Skin of body (tissue), 2 donors: ENCODE data around the gene PTPDC1. TPM values are rescaled to one million over a fixed set of nuclear protein-coding genes. Genes with fewer than 3 reads are reported as not detected.

Source experiments
- DNase-seq: peaks from one replicate; lab custom pipeline; 2025; lab: John Stamatoyannopoulos, UW
- total RNA-seq: library from RNA; depleted of rRNA; stranded (reverse); fragments of >200 nt; gene quantifications from one replicate; pipeline ENCODE4 v1.2.3, GENCODE V29; 2014

The PTPDC1 gene
- total RNA-seq, 1 donor from 2014 or later = 14.7 TPM

DNA sequence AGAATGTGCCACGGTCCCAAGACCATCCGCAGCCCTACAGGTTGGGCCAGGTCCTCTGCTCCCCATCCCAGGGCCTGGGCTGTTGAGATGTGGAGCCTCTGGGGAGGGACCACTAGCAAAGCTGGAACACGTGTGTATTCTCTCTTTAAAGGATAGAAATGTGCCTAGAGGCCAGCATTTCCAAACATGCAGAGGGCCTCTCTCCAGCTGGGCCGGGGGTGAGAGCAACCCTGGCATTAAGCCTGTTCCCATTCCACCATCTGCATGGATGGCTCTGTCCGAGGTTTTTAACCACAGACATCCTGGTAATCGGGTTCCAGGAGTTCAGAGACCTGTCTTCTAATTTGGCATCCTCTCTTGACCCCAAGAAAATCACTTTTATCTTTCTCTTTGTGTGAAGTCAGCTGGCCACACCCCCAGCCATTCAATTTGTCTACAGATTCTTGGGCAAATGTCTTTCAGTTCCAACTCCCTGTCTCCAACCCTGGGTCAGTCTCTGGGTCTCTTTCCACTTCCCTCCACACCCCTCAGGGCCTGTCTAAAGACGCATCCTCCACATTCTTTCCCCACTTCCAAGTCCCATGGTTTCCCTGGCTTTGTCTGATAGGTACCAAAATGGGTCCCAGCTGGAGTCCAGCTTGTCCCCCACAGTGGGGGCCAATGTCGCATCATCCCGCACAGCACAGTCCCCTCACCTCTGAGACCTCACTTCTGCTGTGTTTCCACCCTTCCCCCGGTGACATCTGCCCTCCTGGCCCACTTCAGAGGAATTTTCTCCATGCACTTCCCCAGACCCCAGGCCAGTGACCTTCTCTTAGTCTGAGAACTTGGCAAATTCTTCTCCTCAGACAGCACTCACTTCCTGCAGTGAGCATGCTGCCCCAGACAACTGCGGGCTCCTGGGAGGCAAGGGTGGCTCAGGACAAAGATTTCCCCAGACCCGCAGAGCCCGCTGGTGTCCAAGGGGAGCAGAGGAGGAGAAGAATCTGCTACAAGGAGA, 56.8 kb downstream of the PTPDC1 start:
- DNase-seq = no peak

DNA sequence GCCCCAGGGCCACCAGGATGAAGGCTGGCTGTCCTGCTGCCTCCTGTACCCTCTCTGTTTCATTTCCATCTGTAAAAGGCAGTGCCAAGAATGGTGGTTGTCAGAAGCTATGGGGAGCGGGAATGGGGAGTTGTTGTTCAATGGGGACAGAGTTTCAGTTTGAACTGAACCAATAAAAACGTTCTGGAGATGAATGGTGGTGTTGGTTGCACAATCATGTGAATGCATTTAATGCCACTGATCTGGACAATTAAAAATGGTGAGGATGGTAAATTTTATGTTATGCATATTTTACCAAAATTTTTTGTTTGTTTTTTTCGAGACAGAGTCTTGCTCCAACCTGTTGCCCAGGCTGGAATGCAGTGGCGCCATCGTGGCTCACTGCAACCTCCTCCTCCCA, 58.1 kb downstream of the PTPDC1 start:
- DNase-seq = no peak

DNA sequence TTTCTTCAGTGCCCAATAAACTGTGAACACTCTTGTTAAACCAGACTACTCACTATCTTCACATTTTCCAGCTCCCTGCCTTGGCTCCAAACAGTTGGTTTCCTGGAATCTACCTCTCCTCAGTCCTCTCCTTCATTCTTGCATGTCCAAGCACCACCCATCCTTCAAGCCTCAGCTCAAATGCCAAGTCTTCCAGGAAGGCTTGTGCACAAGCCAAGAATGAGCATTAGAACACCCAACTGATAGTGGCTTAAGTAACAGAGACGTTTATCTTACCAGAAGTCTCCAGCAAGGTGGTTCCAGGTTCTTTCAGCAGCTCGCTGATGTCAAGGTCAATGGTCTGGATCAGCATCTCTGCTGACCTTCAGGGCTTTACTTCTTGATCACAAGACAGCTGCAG, 60.1 kb downstream of the PTPDC1 start:
- no peak for DNase-seq

DNA sequence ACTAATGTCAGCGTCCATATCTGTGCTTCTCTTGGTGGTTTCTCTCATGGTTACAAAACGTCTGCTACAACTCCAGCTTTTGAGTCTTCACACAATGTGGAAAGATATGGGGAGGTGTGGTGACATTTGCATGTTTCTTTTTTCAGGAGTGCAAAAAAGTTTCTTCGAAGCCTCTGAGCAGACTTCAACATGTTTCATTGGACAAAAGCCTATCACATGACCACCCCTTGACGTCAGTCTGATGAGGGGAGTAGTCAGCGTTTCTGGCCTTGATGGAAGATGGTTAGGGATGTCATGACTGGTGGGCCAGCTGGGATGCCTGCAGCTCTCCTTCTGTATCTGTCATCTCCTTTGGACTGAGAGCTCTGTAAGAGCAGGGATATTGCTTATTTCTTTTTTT, 61.4 kb downstream of the PTPDC1 start:
- DNase-seq = no peak

DNA sequence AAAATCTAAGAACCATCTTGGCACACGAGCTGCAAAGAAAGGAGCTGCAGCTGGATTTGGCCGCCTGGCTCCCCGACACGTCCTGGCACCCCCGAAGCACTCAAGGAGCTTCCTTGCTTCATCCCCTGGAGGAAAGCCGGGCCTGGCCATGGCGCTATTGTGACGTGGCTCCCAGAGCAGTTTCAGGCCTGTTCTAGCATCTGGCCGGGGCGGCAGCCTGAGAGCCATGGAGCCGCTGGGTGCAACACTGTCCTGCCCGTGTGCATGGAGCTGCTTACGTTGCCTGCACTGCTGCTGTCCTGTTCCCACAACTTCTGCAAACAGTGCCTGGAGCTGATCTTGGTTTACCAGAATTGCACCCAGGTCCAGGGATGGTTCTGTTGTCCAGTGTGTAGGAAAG, 63.5 kb downstream of the PTPDC1 start:
- no peak for DNase-seq

DNA sequence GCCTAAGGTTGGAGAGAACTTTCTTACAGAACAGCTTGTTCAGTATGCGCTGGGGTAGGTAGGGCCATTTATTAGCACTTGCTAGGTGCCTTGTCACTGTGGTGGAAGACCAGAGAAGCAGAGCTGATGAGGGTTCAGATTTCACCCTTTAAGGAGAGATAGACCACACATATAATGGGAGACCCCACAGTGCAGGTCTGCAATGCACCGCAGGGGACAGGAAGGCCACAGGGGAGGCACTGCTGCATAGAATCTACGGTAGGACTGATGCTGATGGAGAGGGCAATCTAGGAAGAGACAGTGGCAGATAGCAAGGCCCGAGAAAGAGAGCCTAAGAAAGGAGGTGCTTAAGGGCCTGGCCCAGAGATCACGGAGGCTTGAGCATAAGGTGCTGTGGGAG, 64.2 kb downstream of the PTPDC1 start:
- no peak for DNase-seq

DNA sequence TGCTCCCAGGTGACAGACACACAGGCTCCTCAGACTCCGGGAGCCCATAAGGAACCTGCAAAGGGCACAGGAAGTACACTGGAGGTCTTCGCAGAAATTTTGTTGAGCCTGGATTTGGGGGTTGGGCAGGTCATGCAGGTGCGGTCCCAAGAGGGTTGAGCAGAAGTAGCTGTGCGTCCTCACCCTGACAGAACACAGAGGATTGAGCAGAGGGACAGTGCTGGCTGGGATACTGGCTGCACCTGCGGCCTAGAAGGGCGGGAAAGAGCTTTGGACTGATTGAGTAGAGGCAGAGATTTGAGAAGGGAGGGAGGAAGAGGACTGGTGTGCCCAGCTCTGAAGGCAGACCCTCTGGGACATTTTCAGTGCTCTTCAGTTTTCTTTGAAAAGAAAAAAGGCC, 65.4 kb downstream of the PTPDC1 start:
- DNase-seq = no peak

DNA sequence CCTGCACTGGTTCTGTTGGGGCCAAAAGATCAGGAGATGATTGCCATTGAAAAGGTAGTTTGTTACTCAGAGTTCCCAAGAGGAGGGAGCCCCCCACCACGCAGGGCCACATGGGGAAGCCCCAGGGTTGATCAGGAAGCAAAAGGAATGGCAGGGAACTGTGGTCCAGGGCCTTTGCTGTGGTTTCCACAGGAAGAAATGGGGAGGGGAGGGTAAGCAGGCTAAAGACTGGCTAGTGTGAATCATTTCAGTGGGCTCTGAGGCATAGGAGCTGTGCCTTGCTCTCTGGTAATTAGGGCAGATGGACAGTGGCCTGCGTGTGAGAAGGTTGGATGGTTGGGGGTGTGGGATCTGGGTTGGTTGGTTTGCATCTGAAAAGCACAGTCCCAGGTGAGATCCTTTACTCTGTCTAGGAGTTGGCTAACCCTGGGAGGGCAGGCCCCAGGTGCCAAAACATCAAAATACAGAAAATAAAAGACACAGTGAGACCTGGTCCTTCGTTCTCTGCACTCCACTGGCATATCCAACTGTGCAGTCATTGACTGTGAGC, 66.1 kb downstream of the PTPDC1 start:
- no peak for DNase-seq

DNA sequence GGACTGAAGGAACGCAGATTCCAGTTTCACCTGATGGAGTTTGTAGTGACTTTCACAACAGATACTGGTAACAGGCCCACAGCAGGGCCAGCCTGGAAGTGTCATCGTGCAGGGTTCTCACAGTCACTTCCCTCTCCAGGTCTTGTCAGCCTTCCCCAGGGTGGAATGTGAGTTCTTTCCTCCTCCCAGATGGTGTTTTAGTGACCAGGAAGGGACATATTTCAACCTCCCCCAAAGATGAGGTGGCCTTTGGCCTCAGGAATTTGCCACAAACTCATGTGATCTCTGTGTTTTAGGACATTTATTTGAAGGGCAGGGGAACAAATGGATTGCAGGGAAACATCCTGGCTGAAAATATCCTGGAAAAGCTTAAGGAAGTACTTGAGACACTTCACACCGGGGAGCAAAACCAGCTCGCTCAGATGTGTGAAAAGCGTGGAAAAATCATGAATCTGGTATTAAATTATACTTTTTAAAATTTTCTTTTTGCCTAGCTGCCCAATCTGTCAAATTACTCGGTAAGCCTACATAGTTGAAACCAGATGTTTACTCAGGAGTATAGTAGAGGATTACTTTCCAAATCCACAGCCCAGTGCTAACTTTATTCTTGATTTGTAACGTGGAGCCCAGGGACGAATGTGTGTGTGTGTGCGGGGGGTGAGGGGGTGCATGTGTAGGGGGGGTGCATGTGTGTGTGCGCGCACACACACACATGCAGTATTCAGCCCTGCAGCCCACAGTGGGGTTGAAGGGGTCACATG, 66.8 kb downstream of the PTPDC1 start:
- peak; percentile 14 for DNase-seq

DNA sequence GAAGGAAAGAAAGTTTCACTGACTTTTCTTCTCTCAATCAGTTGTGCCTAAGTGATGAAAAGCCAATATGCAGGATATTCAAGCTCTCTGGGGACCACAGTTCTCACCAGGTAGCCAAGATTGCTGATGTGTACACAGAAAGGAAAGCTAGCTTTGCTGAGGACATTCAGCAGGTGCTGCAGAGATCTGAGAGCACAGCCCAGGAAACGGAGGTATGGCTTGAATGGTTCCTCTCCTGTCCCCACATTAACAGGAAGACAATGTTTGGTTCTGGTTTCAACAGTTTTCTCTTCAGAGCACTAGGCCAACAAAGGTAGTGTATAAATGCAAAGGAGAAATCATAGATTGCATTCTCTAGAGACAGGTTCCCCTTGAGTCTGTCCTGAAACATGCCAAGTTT, 69.6 kb downstream of the PTPDC1 start:
- no peak for DNase-seq

DNA sequence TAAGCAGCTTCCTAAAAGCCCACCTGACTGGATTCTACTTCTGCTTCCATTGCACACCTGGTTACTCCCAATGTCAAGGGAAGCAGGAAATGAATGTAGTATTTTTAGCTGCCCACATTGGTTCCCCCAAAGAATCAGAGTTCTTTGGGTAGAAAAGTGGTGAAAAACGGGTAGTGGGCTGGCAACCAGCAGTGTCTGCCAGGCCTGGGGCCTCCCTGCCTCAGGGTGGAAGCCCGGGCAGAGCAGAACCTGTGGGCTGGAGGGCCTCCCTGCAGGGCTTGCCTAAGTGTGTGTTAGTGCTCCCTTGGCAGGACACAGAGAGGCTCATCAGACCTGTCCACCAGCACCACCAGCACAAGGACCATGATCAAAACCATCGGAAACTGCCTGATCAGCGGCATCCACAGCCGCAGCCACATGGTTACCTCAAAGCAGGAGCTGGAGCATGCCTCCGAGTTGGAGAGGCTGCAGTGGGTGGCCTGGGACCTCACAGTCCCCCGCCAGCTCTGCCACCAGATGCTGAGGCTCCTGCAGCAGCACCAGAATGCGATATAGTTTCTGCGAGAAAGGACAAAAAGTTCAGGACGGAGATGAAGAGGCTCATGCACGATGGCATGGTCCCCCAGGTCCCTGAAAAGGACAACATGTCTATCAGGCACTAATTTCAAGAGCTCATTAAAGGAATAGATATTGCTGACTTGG, 72.2 kb downstream of the PTPDC1 start:
- DNase-seq = no peak

DNA sequence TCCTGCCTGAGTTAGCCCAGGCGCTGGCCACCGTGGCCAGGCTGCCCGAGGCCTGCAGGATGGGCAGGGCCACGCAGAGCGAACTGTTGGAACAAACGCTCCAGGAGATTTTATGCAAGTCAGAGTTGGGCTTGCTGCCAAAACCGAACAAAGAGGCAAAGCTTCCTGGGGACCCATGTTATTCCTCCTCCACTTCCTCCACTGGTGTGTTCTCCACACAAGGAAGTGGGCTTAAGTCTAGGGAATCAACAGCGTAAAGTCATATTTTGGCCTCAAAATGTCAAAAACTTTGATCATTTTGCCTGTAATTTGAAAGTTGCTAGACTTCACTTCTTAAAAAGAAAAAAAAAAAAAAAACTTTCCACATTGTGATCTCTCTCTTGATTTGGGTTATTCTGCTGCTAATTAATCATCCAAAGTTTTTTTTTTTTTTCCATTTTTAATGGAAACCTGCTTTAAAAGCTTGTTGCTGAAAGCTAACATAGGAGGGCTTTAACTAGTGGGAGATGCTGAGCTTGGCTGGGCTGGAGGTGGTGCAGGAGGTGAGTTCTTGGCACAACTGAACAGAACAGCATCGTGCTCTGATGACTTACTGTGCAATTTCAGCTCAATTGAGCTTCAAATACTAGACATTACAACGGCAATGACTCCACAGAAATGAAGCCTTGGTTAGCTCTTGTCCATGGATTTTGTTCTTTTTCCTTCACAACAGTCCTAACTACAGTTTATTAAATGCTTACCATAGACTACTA, 73.0 kb downstream of the PTPDC1 start:
- DNase-seq = peak; percentile 22

Other genes starting within 250 kb of the PTPDC1 start
- gene BARX1, start 129.1 kb upstream of the PTPDC1 start, total RNA-seq = not detected
- gene ZNF169, start 174.8 kb downstream of the PTPDC1 start, total RNA-seq = 4.8 TPM
- not detected for gene NUTM2F, start 244.2 kb downstream of the PTPDC1 start, total RNA-seq